HEK293 (cell line): ENCODE measurements around the gene NEK6.

ENCODE experiments used
- MYNN ChIP-seq: fragments of 450-650 bp; formaldehyde crosslinking; IDR thresholded peaks from 2 replicates; pipeline ENCODE4 v1.5.1; 2016; ENCODE audit warnings: missing biosample characterization, missing genetic modification characterization, borderline replicate concordance
- ZNF785 ChIP-seq: fragments of 450-650 bp; formaldehyde crosslinking; IDR thresholded peaks from 2 replicates; pipeline ENCODE4 v1.5.1; 2016; ENCODE audit warnings: missing biosample characterization, missing genetic modification characterization
- ZNF791 ChIP-seq: fragments of 450-650 bp; formaldehyde crosslinking; IDR thresholded peaks from 2 replicates; pipeline ENCODE4 v1.5.1; 2016; ENCODE audit warnings: missing biosample characterization, missing genetic modification characterization
- TF ChIP-seq, protein P1 (sequence below): fragments of 450-650 bp; formaldehyde crosslinking; IDR thresholded peaks from 2 replicates; pipeline ENCODE4 v1.5.1; 2016; ENCODE audit warnings: missing biosample characterization, missing genetic modification characterization
- TF ChIP-seq, protein P2 (sequence below): fragments of 450-650 bp; formaldehyde crosslinking; IDR thresholded peaks from 2 replicates; pipeline ENCODE4 v1.5.1; 2016; ENCODE audit warnings: missing biosample characterization, missing genetic modification characterization

DNA sequence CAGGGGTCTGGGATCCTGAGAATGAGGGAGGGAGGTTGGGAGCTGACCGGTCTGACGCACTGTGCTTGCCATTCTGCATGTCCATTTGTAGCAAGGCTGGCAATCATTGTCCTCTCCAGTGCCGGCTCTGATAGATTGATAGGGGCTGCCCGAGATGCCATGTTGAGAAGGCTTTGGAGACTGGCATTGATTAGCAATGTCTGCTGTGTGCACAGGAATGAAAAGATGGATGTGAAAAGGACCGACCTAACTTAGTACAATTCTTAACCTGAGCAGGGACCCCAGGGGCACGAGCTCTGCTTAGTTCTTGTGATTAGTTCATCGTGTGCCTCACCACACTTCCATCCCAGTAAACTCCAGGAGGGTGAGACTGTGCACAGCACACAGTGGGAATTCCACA is 17.0 kb downstream of the NEK6 start:
- TF ChIP-seq MYNN (tag by site-specific recombination) (no peak), ZNF785 (tag by site-specific recombination) (no peak), ZNF791 (tag by site-specific recombination) (no peak)
- TF ChIP-seq, protein P1, sequence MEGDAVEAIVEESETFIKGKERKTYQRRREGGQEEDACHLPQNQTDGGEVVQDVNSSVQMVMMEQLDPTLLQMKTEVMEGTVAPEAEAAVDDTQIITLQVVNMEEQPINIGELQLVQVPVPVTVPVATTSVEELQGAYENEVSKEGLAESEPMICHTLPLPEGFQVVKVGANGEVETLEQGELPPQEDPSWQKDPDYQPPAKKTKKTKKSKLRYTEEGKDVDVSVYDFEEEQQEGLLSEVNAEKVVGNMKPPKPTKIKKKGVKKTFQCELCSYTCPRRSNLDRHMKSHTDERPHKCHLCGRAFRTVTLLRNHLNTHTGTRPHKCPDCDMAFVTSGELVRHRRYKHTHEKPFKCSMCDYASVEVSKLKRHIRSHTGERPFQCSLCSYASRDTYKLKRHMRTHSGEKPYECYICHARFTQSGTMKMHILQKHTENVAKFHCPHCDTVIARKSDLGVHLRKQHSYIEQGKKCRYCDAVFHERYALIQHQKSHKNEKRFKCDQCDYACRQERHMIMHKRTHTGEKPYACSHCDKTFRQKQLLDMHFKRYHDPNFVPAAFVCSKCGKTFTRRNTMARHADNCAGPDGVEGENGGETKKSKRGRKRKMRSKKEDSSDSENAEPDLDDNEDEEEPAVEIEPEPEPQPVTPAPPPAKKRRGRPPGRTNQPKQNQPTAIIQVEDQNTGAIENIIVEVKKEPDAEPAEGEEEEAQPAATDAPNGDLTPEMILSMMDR (tag by site-specific recombination), result no peak
- TF ChIP-seq, protein P2, sequence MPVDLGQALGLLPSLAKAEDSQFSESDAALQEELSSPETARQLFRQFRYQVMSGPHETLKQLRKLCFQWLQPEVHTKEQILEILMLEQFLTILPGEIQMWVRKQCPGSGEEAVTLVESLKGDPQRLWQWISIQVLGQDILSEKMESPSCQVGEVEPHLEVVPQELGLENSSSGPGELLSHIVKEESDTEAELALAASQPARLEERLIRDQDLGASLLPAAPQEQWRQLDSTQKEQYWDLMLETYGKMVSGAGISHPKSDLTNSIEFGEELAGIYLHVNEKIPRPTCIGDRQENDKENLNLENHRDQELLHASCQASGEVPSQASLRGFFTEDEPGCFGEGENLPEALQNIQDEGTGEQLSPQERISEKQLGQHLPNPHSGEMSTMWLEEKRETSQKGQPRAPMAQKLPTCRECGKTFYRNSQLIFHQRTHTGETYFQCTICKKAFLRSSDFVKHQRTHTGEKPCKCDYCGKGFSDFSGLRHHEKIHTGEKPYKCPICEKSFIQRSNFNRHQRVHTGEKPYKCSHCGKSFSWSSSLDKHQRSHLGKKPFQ, result no peak
